ENCODE results near the gene TTC9C. TPM values are rescaled to one million over a fixed set of nuclear protein-coding genes. Genes with fewer than 3 reads are reported as not detected.

Gene TTC9C
- total RNA-seq, 1 experiment from 2014 or later, result 51.3 TPM

DNA sequence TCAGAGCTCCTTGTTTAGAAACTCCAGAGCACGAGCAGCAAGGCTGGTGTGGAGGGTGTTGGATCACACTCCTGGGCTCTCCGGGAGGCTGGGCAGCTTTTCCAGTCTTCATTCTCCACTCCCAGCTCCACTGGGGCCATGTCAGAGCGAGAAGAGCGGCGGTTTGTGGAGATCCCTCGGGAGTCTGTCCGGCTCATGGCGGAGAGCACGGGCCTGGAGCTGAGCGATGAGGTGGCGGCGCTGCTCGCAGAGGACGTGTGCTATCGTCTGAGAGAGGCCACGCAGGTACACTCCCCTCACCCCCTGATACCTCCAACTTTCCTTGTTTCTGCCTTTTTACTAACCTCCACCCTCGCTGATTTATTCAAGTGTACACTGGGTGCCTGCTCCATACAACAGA is 47.4 kb downstream of the TTC9C start:
- no peaks in the 10 kb centered on the region for H3K9me3 ChIP-seq (replicated peaks)
- H3K27me3 ChIP-seq (replicated peaks), result no peaks in the 10 kb centered on the region
- no peak for DNase-seq (ENCODE audit: low read depth in 1 of 2, low spot score in 2 of 2)
- peaks cover 10% of the 10 kb centered on the region for H3K4me1 ChIP-seq (replicated peaks)
- H3K4me3 ChIP-seq, result no peak overlapping the region
- no peak overlapping the region for H3K27ac ChIP-seq
- peaks cover 66% of the 10 kb centered on the region for H3K36me3 ChIP-seq

DNA sequence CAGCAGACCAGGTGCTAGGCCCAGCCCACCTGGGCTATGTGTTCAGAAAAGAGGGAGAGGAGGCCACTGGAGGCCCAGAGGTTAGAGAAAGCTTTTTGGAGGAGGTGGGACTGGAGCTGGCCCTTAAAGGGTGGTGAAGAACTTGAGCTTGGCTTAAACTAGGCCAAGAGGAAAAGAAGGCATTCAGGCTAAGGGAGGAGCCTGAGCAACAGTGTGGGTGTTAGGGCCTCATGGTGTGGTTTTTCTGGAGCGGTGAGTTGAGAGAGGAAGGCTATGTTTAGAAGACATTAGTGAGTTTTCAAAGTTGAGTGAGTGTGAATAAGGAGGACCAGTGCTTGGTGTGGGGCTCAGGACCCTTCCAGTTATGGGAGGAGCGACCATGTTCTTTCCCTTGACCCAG is 49.1 kb downstream of the TTC9C start:
- Histone ChIP-seq H3K4me1 (replicated peaks) (no peaks in the 10 kb centered on the region), H3K9me3 (replicated peaks) (no peaks in the 10 kb centered on the region), H3K27me3 (replicated peaks) (no peaks in the 10 kb centered on the region), H3K4me3 (no peak overlapping the region), H3K36me3 (peaks cover 72% of the 10 kb centered on the region), H3K27ac (no peak overlapping the region)
- no peak for DNase-seq (ENCODE audit: low read depth in 1 of 2, low spot score in 2 of 2)

DNA sequence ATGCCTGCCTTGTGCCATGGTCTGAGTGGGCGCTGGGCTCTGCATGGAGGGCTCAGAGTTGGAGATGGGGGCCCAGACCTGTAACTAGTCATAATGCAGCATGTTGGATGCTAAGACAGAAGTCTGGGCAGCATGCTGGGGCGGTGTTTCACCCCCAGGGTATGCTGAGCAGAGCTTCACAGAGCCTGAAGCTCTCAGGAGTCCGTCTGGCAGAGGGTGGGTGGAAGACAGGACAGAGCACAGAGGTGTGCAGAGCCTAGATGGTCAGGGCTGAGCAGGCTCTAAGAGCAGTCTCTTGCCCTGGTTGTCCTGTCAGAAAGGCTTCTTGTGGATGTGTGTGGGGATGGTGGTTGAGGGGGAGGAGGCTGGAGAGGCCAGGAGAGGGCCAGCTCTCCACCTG is 50.2 kb downstream of the TTC9C start:
- H3K27me3 ChIP-seq (replicated peaks), result no peaks in the 10 kb centered on the region
- no peaks in the 10 kb centered on the region for H3K9me3 ChIP-seq (replicated peaks)
- DNase-seq (ENCODE audit: low read depth in 1 of 2, low spot score in 2 of 2), result no peak
- H3K4me3 ChIP-seq, result no peak overlapping the region
- H3K36me3 ChIP-seq, result peaks cover 78% of the 10 kb centered on the region
- no peaks in the 10 kb centered on the region for H3K4me1 ChIP-seq (replicated peaks)
- H3K27ac ChIP-seq, result no peak overlapping the region

DNA sequence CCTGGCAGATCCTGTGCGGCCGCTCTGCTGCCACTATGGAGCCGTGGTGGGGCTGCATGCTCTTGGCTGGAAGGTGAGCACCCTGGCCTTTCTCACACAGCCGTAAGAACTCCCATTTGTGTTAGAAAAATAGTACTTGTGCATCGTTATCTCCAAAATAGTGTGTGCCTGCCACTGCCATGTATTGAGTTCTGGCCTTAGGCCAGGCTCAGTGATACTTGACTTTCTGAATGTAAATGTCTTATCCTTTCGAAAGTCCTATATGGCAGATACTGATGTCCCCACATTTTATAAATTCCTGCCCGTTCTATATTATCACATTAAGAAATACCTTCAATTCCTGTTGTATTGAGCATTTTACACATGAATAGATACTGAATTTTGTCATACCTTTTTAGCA is 54.5 kb downstream of the TTC9C start:
- peaks cover 14% of the 10 kb centered on the region for H3K4me1 ChIP-seq (replicated peaks)
- no peak overlapping the region for H3K4me3 ChIP-seq
- no peak for DNase-seq (ENCODE audit: low read depth in 1 of 2, low spot score in 2 of 2)
- no peak overlapping the region for H3K27ac ChIP-seq
- no peaks in the 10 kb centered on the region for H3K27me3 ChIP-seq (replicated peaks)
- H3K36me3 ChIP-seq, result peaks cover 72% of the 10 kb centered on the region
- 0 out of 2 replicates have a peak, but pooled peaks cover 2% of the 10 kb centered on the region for H3K9me3 ChIP-seq (replicated peaks)

DNA sequence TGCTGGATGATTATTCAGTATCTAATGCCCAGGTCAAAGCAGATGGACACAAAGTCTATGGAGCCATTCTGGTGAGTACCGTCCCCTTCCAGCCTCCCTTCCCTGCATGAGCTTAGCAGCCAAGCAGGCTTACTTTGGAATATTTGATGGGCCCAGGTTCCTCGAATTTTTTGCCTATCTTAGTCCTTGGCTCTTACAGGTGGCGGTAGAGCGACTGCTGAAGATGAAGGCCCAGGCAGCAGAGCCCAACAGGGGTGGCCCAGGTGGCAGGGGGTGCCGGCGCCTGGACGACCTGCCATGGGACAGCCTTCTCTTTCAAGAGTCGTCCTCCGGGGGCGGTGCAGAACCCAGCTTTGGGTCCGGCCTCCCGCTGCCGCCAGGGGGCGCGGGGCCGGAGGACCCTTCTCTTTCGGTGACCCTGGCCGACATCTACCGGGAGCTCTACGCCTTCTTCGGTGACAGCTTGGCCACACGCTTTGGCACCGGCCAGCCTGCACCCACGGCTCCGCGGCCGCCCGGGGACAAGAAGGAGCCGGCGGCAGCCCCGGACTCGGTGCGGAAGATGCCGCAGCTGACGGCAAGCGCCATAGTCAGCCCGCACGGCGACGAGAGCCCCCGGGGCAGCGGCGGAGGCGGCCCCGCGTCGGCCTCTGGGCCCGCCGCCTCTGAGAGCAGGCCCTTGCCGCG is 58.2 kb downstream of the TTC9C start:
- Histone ChIP-seq H3K36me3 (peaks cover 81% of the 10 kb centered on the region), H3K4me3 (peak overlapping the region; percentile 79)
- DNase-seq (ENCODE audit: low read depth in 1 of 2, low spot score in 2 of 2), result peak; percentile 93 to 97

DNA sequence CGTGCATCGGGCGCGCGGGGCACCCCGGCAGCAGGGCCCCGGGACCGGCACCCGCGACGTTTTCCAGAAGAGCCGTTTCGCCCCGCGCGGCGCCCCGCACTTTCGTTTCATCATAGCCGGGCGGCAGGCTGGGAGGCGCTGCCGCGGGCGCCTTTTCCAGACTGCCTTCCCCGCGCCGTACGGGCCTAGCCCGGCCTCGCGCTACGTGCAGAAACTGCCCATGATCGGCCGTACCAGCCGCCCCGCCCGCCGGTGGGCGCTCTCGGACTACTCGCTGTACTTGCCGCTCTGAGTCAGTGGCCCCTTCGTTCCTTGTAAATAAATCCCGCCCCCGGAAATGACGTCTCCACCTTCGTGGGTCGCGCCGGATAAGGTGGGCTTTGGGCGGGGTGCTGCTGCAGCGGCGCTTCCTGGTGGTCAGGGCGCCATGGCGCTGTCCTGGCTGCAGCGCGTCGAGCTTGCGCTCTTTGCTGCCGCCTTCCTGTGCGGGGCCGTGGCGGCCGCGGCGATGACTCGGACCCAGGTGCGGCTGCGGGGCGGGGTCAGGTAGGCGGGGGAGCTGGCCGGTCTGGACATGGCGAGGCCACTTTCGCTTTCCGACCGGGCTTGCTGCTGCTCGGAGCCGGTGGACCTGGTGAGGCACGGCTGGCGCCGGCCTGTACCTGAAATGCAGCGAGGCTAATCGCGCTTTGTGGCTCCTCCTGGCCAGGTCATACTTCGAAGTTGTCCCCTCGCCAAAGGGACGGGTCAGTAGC is 58.9 kb downstream of the TTC9C start, which contains the start of gene TMEM179B:
Gene TMEM179B, plus strand, starts transcription at position 398 of the 755 bp plus-strand sequence. Its CDS starts 30 bp downstream, at position 428.
- Histone ChIP-seq H3K9me3 (replicated peaks) (0 out of 2 replicates have a peak, but pooled peaks cover 2% of the 10 kb centered on the region), H3K27ac (peak within 1 kb of the TSS; percentile 44), H3K27me3 (replicated peaks) (no peaks in the 10 kb centered on the region), H3K4me3 (peak within 1 kb of the TSS; percentile 79), H3K36me3 (peaks cover 81% of the 10 kb centered on the region), H3K4me1 (replicated peaks) (peaks cover 28% of the 10 kb centered on the region)
- DNase-seq (ENCODE audit: low read depth in 1 of 2, low spot score in 2 of 2), result peak; percentile 98 to 100

More for the DNA sequence above, 58.2 kb downstream of the TTC9C start:
- peaks cover 25% of the 10 kb centered on the region for H3K4me1 ChIP-seq (replicated peaks)
- peak overlapping the region; percentile 44 for H3K27ac ChIP-seq
- H3K9me3 ChIP-seq (replicated peaks), result 0 out of 2 replicates have a peak, but pooled peaks cover 2% of the 10 kb centered on the region
- H3K27me3 ChIP-seq (replicated peaks), result no peaks in the 10 kb centered on the region

Other genes starting within 250 kb of the TTC9C start
- 306 and 345 TPM in 2 replicates for gene AHNAK, start 181.7 kb upstream of the TTC9C start, total RNA-seq (2014; rRNA removed; shearing (Covaris generic))
- 1,705 and 1,743 TPM in 2 replicates for gene EEF1G, start 154.6 kb upstream of the TTC9C start, total RNA-seq (2014; rRNA removed; shearing (Covaris generic))
- 8.5 and 10.1 TPM in 2 replicates for gene TUT1, start 137.0 kb upstream of the TTC9C start, total RNA-seq (2014; rRNA removed; shearing (Covaris generic))
- 128 and 214 TPM in 2 replicates for gene MTA2, start 126.6 kb upstream of the TTC9C start, total RNA-seq (2014; rRNA removed; shearing (Covaris generic))
- 19.8 and 28.1 TPM in 2 replicates for gene EML3, start 115.7 kb upstream of the TTC9C start, total RNA-seq (2014; rRNA removed; shearing (Covaris generic))
- 3.1 and 10.4 TPM in 2 replicates for gene ROM1, start 115.2 kb upstream of the TTC9C start, total RNA-seq (2014; rRNA removed; shearing (Covaris generic))
- 82.5 and 145 TPM in 2 replicates for gene B3GAT3, start 106.5 kb upstream of the TTC9C start, total RNA-seq (2014; rRNA removed; shearing (Covaris generic))
- 356 and 500 TPM in 2 replicates for gene GANAB, start 81.9 kb upstream of the TTC9C start, total RNA-seq (2014; rRNA removed; shearing (Covaris generic))
- gene INTS5, start 75.2 kb upstream of the TTC9C start, total RNA-seq (2014; rRNA removed; shearing (Covaris generic)), result 26.6 and 26.8 TPM in 2 replicates
- gene C11orf98, start 63.3 kb upstream of the TTC9C start, total RNA-seq (2014; rRNA removed; shearing (Covaris generic)), result 103 and 121 TPM in 2 replicates
- 9.8 and 15.7 TPM in 2 replicates for gene CSKMT, start 63.2 kb upstream of the TTC9C start, total RNA-seq (2014; rRNA removed; shearing (Covaris generic))
- 14.9 and 30.6 TPM in 2 replicates for gene UQCC3, start 56.8 kb upstream of the TTC9C start, total RNA-seq (2014; rRNA removed; shearing (Covaris generic))
- 2.1 and 10.1 TPM in 2 replicates for gene LBHD1, start 56.2 kb upstream of the TTC9C start, total RNA-seq (2014; rRNA removed; shearing (Covaris generic))
- 162 and 208 TPM in 2 replicates for gene UBXN1, start 49.4 kb upstream of the TTC9C start, total RNA-seq (2014; rRNA removed; shearing (Covaris generic))
- gene LRRN4CL, start 39.0 kb upstream of the TTC9C start, total RNA-seq (2014; rRNA removed; shearing (Covaris generic)), result 0.55 and 0.85 TPM in 2 replicates
- gene BSCL2, start 21.1 kb upstream of the TTC9C start, total RNA-seq (2014; rRNA removed; shearing (Covaris generic)), result 51.4 and 138 TPM in 2 replicates
- not detected in 2 replicates for gene GNG3, start 20.8 kb upstream of the TTC9C start, total RNA-seq (2014; rRNA removed; shearing (Covaris generic))
- 9.8 and 18.6 TPM in 2 replicates for gene HNRNPUL2, start 1.0 kb upstream of the TTC9C start, total RNA-seq (2014; rRNA removed; shearing (Covaris generic))
- 8.3 and 10.8 TPM in 2 replicates for gene ZBTB3, start 25.7 kb downstream of the TTC9C start, total RNA-seq (2014; rRNA removed; shearing (Covaris generic))
- 224 and 259 TPM in 2 replicates for gene POLR2G, start 33.1 kb downstream of the TTC9C start, total RNA-seq (2014; rRNA removed; shearing (Covaris generic))
- 19.7 and 28.9 TPM in 2 replicates for gene TAF6L, start 42.9 kb downstream of the TTC9C start, total RNA-seq (2014; rRNA removed; shearing (Covaris generic))
- 92.8 and 131 TPM in 2 replicates for gene TMEM179B, start 58.9 kb downstream of the TTC9C start, total RNA-seq (2014; rRNA removed; shearing (Covaris generic))
- 39.7 and 42.4 TPM in 2 replicates for gene TMEM223, start 63.5 kb downstream of the TTC9C start, total RNA-seq (2014; rRNA removed; shearing (Covaris generic))
- 33.6 and 33.8 TPM in 2 replicates for gene NXF1, start 77.0 kb downstream of the TTC9C start, total RNA-seq (2014; rRNA removed; shearing (Covaris generic))
- gene STX5, start 103.6 kb downstream of the TTC9C start, total RNA-seq (2014; rRNA removed; shearing (Covaris generic)), result 45.7 and 45.8 TPM in 2 replicates
- not detected in 2 replicates for gene TEX54, start 104.4 kb downstream of the TTC9C start, total RNA-seq (2014; rRNA removed; shearing (Covaris generic))
- gene WDR74, start 111.1 kb downstream of the TTC9C start, total RNA-seq (2014; rRNA removed; shearing (Covaris generic)), result 97.4 and 102 TPM in 2 replicates
- gene SLC3A2, start 152.4 kb downstream of the TTC9C start, total RNA-seq (2014; rRNA removed; shearing (Covaris generic)), result 452 and 454 TPM in 2 replicates
- gene CHRM1, start 192.9 kb downstream of the TTC9C start, total RNA-seq (2014; rRNA removed; shearing (Covaris generic)), result not detected in 2 replicates